GM23338 (cell line): ENCODE data around the gene VWA5A. TPM values are rescaled to one million over a fixed set of nuclear protein-coding genes. Genes with fewer than 3 reads are reported as not detected.

ENCODE experiments used
- ATAC-seq: fragments of 200-7000 bp; cut with Tn5 transposase; 3 replicates; pipeline ENCODE4 v1.9.1; 2020
- DNase-seq: peaks from one replicate; pipeline ENCODE4 v3.0.0-alpha.2; 2015; ENCODE audit warnings: low spot score
- H2AFZ ChIP-seq: fragments of 200-600 bp; sonication (generic); 2 replicates; pipeline ENCODE4 v1.8.0; 2016; ENCODE audit warnings: antibody characterized with exemption, mild to moderate bottlenecking, moderate library complexity
- H3F3A ChIP-seq: fragments of 200-600 bp; sonication (generic); replicated peaks from 2 replicates; pipeline ENCODE4 v1.8.0; 2017; ENCODE audit warnings: antibody characterized with exemption, mixed run types, low read depth
- H3K27ac ChIP-seq: fragments of 200-600 bp; sonication (generic); 2 replicates; pipeline ENCODE4 v1.6.1; 2016; ENCODE audit warnings: low read depth
- H3K27me3 ChIP-seq: fragments of 200-600 bp; sonication (generic); 2 replicates; pipeline ENCODE4 v1.8.0; 2016; ENCODE audit warnings: mild to moderate bottlenecking, mixed run types, moderate library complexity; ENCODE audit not compliant: insufficient read depth
- H3K36me3 ChIP-seq: fragments of 200-600 bp; sonication (generic); 2 replicates; pipeline ENCODE4 v1.8.0; 2016; ENCODE audit warnings: mild to moderate bottlenecking; ENCODE audit not compliant: insufficient read depth
- H3K4me1 ChIP-seq: fragments of 200-600 bp; sonication (generic); 2 replicates; pipeline ENCODE4 v1.8.0; 2016; ENCODE audit warnings: mild to moderate bottlenecking, moderate library complexity; ENCODE audit not compliant: insufficient read depth
- H3K4me2 ChIP-seq: fragments of 200-600 bp; sonication (generic); 2 replicates; pipeline ENCODE4 v1.7.1; 2017; ENCODE audit warnings: mixed run types
- H3K4me3 ChIP-seq: fragments of 200-600 bp; sonication (generic); 2 replicates; pipeline ENCODE4 v1.6.1; 2016; ENCODE audit warnings: mixed run types
- H3K79me2 ChIP-seq: fragments of 200-600 bp; sonication (generic); replicated peaks from 2 replicates; pipeline ENCODE4 v1.8.0; 2017; ENCODE audit warnings: mild to moderate bottlenecking; ENCODE audit not compliant: insufficient read depth
- H3K9me2 ChIP-seq: fragments of 200-600 bp; sonication (generic); 2 replicates; pipeline ENCODE4 v1.8.0; 2017; ENCODE audit not compliant: insufficient read depth
- H4K20me1 ChIP-seq: fragments of 200-600 bp; sonication (generic); replicated peaks from 2 replicates; pipeline ENCODE4 v1.8.0; 2017; ENCODE audit warnings: mild to moderate bottlenecking; ENCODE audit not compliant: insufficient read depth
- H3K27ac Mint-ChIP-seq: 2 replicates; pipeline ENCODE4 v1.8.0; 2020; ENCODE audit warnings: inconsistent platforms, mild to moderate bottlenecking, moderate library complexity, mixed read lengths
- H3K27me3 Mint-ChIP-seq: 3 replicates; pipeline ENCODE4 v1.8.0; 2022; ENCODE audit warnings: low read depth, mild to moderate bottlenecking, moderate library complexity, mixed read lengths, inconsistent platforms; ENCODE audit not compliant: insufficient read depth, poor library complexity
- H3K36me3 Mint-ChIP-seq: 3 replicates; pipeline ENCODE4 v1.8.0; 2021; ENCODE audit warnings: low read depth, mild to moderate bottlenecking, inconsistent platforms, moderate library complexity, mixed read lengths
- H3K4me1 Mint-ChIP-seq: 3 replicates; pipeline ENCODE4 v1.8.0; 2020; ENCODE audit warnings: mild to moderate bottlenecking, inconsistent platforms, mixed read lengths
- H3K4me3 Mint-ChIP-seq: 3 replicates; pipeline ENCODE4 v1.8.0; 2021; ENCODE audit warnings: moderate library complexity, mild to moderate bottlenecking, inconsistent platforms, mixed read lengths
- H3K9me3 Mint-ChIP-seq: 3 replicates; pipeline ENCODE4 v1.8.0; 2020; ENCODE audit warnings: moderate library complexity, mild to moderate bottlenecking, inconsistent platforms, mixed read lengths
- CREB1 ChIP-seq: fragments of 250-450 bp; sonication (Bioruptor Pico); IDR thresholded peaks from 2 replicates; pipeline ENCODE4 v1.5.0; 2020; ENCODE audit warnings: low read depth, mild to moderate bottlenecking, moderate library complexity
- CTCF ChIP-seq, 2 experiments: fragments of 200-600 bp in 1 of 2; sonication (generic) in 1 of 2; conservative IDR thresholded peaks; 2 replicates each; pipeline versions ENCODE4 v1.5.1 to v1.6.1; 2016 to 2017; ENCODE audit warnings: antibody characterized with exemption in 2 of 2, low read depth in 2 of 2, mild to moderate bottlenecking in 2 of 2, moderate library complexity in 1 of 2
- ETS1 ChIP-seq: IDR thresholded peaks from 2 replicates; pipeline ENCODE4 v1.6.1; 2016; ENCODE audit warnings: antibody characterized with exemption
- EZH2 ChIP-seq: fragments of 200-600 bp; sonication (generic); IDR thresholded peaks from one replicate; pipeline ENCODE4 v1.8.0; 2017; ENCODE audit warnings: antibody characterized with exemption, mild to moderate bottlenecking, low read depth; ENCODE audit not compliant: unreplicated experiment
- EZH2phosphoT487 ChIP-seq: fragments of 200-600 bp; sonication (generic); IDR thresholded peaks from one replicate; pipeline ENCODE4 v1.8.1; 2018; ENCODE audit warnings: antibody characterized with exemption; ENCODE audit not compliant: unreplicated experiment
- JUNB ChIP-seq: IDR thresholded peaks from one replicate; pipeline ENCODE4 v1.6.1; 2016; ENCODE audit warnings: antibody characterized with exemption; ENCODE audit not compliant: unreplicated experiment
- NANOG ChIP-seq: IDR thresholded peaks from 2 replicates; pipeline ENCODE4 v1.6.1; 2016; ENCODE audit warnings: antibody characterized with exemption, borderline replicate concordance
- STAT1 ChIP-seq: IDR thresholded peaks from one replicate; pipeline ENCODE4 v1.6.1; 2016; ENCODE audit warnings: antibody characterized with exemption; ENCODE audit not compliant: unreplicated experiment
- ZNF114 ChIP-seq: fragments of 250-450 bp; sonication (Bioruptor Pico); IDR thresholded peaks from 2 replicates; pipeline ENCODE4 v1.5.0; 2020; ENCODE audit warnings: mild to moderate bottlenecking, moderate library complexity
- ZNF331 ChIP-seq: fragments of 250-450 bp; sonication (Bioruptor Pico); IDR thresholded peaks from 2 replicates; pipeline ENCODE4 v1.5.0; 2020; ENCODE audit warnings: low read depth, mild to moderate bottlenecking, moderate library complexity
- polyA plus RNA-seq: library from polyadenylated mRNA; unstranded; fragments of >200 nt; fragmentation: Nextera tagmentation; extraction: Ambion mirVana; gene quantifications from 2 replicates; pipeline ENCODE4 v1.2.1, GENCODE V29; 2016
- total RNA-seq: library from RNA; depleted of rRNA; stranded (reverse); fragments of >200 nt; shearing (Covaris generic); gene quantifications from 2 replicates; pipeline ENCODE4 v1.2.3, GENCODE V29; 2014
- TF ChIP-seq, protein P1 (sequence below): IDR thresholded peaks from one replicate; pipeline ENCODE4 v1.6.1; 2018; ENCODE audit warnings: antibody characterized with exemption; ENCODE audit not compliant: unreplicated experiment

Gene VWA5A
- total and polyA plus RNA-seq, 2 experiments from 2014 or later: 10.0 to 13.5 TPM

DNA sequence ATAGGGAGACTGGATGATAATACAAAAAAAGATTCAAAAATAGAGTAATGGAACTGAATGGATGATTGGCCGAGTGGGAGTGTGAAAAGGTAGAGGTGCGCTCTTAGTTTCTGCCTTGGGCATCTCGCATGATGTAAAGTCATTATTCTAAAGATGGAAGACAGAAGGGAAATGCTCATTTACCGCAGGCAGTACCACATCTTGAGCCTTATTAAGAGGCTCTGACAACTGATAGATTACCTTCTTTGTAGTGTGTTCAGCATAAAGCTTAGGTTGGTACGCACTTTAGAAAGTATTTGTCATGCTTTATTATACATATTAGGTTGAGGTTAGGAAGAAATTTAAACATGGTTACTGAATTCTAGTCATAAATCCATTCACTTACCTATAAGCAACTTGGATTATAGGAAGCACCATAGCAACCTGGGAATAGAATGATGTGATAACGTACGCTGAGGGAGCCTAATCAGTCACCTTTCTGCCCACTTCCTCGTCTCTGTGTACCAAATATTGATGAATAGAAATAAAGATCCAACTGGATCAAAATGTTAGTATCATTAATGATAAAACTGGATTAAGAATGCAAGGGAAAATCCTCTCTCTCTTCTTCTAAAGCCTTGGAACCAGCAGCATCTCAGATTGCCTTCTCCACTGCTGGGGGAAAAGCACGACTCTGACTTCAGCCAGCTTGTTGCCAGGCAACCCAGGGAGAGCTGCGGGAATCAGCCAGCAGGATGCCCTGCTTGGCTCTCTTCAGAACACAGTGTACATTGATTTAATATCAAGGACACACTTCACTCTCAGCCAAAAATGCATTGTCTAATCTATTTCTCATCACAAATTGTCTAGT is 29.0 kb upstream of the VWA5A start (continued):
- no peak for TF ChIP-seq ZNF114 (CRISPR knock-in tag)
- TF ChIP-seq NANOG: no peak
- no peak for TF ChIP-seq EZH2
- TF ChIP-seq, protein P1, sequence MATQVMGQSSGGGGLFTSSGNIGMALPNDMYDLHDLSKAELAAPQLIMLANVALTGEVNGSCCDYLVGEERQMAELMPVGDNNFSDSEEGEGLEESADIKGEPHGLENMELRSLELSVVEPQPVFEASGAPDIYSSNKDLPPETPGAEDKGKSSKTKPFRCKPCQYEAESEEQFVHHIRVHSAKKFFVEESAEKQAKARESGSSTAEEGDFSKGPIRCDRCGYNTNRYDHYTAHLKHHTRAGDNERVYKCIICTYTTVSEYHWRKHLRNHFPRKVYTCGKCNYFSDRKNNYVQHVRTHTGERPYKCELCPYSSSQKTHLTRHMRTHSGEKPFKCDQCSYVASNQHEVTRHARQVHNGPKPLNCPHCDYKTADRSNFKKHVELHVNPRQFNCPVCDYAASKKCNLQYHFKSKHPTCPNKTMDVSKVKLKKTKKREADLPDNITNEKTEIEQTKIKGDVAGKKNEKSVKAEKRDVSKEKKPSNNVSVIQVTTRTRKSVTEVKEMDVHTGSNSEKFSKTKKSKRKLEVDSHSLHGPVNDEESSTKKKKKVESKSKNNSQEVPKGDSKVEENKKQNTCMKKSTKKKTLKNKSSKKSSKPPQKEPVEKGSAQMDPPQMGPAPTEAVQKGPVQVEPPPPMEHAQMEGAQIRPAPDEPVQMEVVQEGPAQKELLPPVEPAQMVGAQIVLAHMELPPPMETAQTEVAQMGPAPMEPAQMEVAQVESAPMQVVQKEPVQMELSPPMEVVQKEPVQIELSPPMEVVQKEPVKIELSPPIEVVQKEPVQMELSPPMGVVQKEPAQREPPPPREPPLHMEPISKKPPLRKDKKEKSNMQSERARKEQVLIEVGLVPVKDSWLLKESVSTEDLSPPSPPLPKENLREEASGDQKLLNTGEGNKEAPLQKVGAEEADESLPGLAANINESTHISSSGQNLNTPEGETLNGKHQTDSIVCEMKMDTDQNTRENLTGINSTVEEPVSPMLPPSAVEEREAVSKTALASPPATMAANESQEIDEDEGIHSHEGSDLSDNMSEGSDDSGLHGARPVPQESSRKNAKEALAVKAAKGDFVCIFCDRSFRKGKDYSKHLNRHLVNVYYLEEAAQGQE: no peak
- TF ChIP-seq ETS1: no peak
- TF ChIP-seq STAT1: no peak
- no peak for TF ChIP-seq JUNB
- TF ChIP-seq ZNF331 (CRISPR knock-in tag): no peak
- no peak for TF ChIP-seq CREB1 (CRISPR knock-in tag)
- TF ChIP-seq CTCF (conservative IDR thresholded peaks at IDR 0.05; ENCODE audit: low read depth in 2 of 2): no peak
- TF ChIP-seq EZH2phosphoT487: no peak

DNA sequence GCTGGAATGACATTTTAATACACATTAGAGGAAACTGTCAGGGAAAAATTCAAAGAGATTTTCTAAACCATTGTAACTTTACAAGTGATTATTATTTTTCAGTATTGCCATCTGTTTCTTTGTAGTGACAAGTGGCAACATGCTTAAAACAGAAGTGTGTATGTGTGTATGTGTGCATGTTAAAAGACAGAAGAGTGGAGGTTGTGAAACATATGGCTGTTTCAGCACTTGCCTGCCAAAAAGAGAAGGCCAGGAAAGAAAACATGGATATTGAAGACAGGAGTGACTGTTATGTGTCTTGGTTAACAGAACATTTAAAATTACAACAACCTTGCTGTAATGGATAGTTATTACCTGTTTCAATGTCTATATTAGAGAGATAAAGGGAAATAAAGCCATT is 24.3 kb upstream of the VWA5A start:
- Mint-ChIP-seq H3K4me3 (no peak overlapping the region), H3K36me3 (no peaks in the 10 kb centered on the region), H3K9me3 (no peaks in the 10 kb centered on the region), H3K27ac (no peak overlapping the region), H3K4me1 (peaks cover 22% of the 10 kb centered on the region), H3K27me3 (peaks cover 3% of the 10 kb centered on the region)
- ATAC-seq (no peak), DNase-seq (no peak)
- no peak overlapping the region for H3K4me2 ChIP-seq
- H3F3A ChIP-seq: no peaks in the 10 kb centered on the region
- no peaks in the 10 kb centered on the region for H3K27me3 ChIP-seq
- H3K9me2 ChIP-seq: no peaks in the 10 kb centered on the region
- H3K79me2 ChIP-seq: no peaks in the 10 kb centered on the region
- H4K20me1 ChIP-seq: no peaks in the 10 kb centered on the region
- H3K4me1 ChIP-seq: peaks cover 11% of the 10 kb centered on the region; the same call in 1 of the 2 replicates
- H3K4me3 ChIP-seq: no peak overlapping the region
- H3K36me3 ChIP-seq: no peaks in the 10 kb centered on the region
- no peak overlapping the region for H2AFZ ChIP-seq
- no peak overlapping the region for H3K27ac ChIP-seq
- TF ChIP-seq ZNF114 (CRISPR knock-in tag): no peak
- no peak for TF ChIP-seq EZH2phosphoT487
- TF ChIP-seq, protein P1: no peak
- no peak for TF ChIP-seq ETS1
